Esophagus muscularis mucosa (tissue), 4 donors: Measurements from ENCODE around the gene JPH2. TPM values are rescaled to one million over a fixed set of nuclear protein-coding genes. Genes with fewer than 3 reads are reported as not detected.
A peak's percentile ranks its signal among the peaks of the same experiment; 100 is the strongest.

ENCODE experiments used
- DNase-seq: peaks from one replicate; pipeline ENCODE4 v3.0.0-alpha.2; 2017; ENCODE audit errors: extremely low spot score
- H3K27ac ChIP-seq, 4 donors: fragments of 200-600 bp; sonication (generic); replicated peaks in 1 of 4; 1 replicate in 3 of 4; 2 replicates in 1 of 4; pipeline ENCODE4 v1.5.1; 2016 to 2019; ENCODE audit warnings: mild to moderate bottlenecking in 1 of 4
- H3K27me3 ChIP-seq, 4 donors: fragments of 200-600 bp; sonication (generic); one replicate each; pipeline versions ENCODE4 v1.5.1 to v1.6.0; 2016 to 2019
- H3K36me3 ChIP-seq, 4 donors: fragments of 200-600 bp; sonication (generic); one replicate each; pipeline ENCODE4 v1.5.1; 2016 to 2019
- H3K4me1 ChIP-seq, 4 donors: fragments of 200-600 bp; sonication (generic); one replicate each; pipeline ENCODE4 v1.5.1; 2016 to 2019
- H3K4me3 ChIP-seq, 4 donors: fragments of 200-600 bp; sonication (generic); 1 replicate in 2 of 4; 2 replicates in 2 of 4; pipeline ENCODE4 v1.5.1; 2016 to 2019; ENCODE audit warnings: mild to moderate bottlenecking in 4 of 4, moderate library complexity in 1 of 4
- H3K9me3 ChIP-seq, 4 donors: fragments of 200-600 bp; sonication (generic); 1 replicate in 3 of 4; 2 replicates in 1 of 4; pipeline ENCODE4 v1.5.1; 2016 to 2019
- CTCF ChIP-seq, 3 experiments: fragments of 200-600 bp in 2 of 3; fragments of 450-650 bp in 1 of 3; sonication (generic) in 2 of 3; IDR thresholded peaks; one replicate each; pipeline ENCODE4 v1.5.1; 2017 to 2019; ENCODE audit warnings: antibody characterized with exemption in 3 of 3, mild to moderate bottlenecking in 2 of 3, moderate library complexity in 1 of 3
- EP300 ChIP-seq: sonication (generic); formaldehyde crosslinking; IDR thresholded peaks from one replicate; pipeline ENCODE4 v1.6.1; 2017; ENCODE audit warnings: antibody characterized with exemption
- POLR2A ChIP-seq: fragments of 450-650 bp; IDR thresholded peaks from one replicate; pipeline ENCODE4 v1.6.1; 2017; ENCODE audit warnings: antibody characterized with exemption, moderate library complexity, mild to moderate bottlenecking, low read depth
- POLR2AphosphoS5 ChIP-seq, 2 donors: sonication (generic); formaldehyde crosslinking; IDR thresholded peaks; one replicate each; pipeline ENCODE4 v1.6.1; 2017; ENCODE audit warnings: antibody characterized with exemption in 2 of 2
- WGBS: methylation state at CpG from one replicate; pipeline ENCODE4 v1.1.5; 2018; 5-methylcytosine and 5-hydroxymethylcytosine counted together
- intact Hi-C: fragments of 100-400 bp; cut with DNase I; formaldehyde crosslinking; loops from one replicate; pipeline ENCODE4 v1.15.1; 2023
- total RNA-seq, 4 donors: library from RNA; depleted of rRNA; stranded (reverse); fragments of >200 nt; gene quantifications; one replicate each; pipeline versions ENCODE4 v1.1.0 to v1.2.1, GENCODE V29; 2016

Gene JPH2
- total RNA-seq, 4 donors from 2014 or later: 187 to 441 (median 295) TPM

DNA sequence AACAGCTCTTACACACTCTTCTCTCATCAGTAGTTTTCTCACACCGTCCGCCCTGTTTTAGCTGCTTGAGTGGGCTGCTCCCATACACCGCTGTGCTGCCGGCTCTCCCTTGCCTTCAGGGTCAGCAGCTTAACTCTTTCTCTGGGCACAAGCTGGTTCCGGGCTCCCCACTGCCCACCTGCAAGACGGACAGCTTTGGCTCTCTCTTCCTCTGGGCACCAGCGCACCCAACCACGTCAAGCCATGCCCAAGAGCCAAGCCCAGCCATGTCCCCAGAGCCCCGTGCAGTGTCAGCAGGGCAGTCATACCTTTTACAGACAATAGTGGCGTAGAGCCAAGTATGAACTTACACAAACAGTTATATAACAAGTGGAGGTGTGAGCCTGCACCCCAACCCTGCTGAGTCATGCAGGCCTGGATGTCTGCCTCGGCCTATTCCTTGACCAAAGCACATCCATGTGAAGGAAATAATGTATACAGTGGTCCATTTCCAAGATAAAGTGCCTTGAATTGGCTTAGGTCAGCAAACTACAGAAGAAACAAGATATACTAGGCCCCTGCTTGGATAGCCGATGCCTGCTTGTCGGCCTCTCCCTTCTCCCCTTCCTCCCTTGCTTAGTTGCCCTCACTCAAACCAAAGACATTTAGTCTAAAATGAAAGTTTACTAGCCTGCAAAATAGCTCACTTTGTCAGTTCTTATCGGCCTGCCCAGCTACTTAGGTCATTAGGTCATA is 89.3 kb downstream of the JPH2 start:
- Histone ChIP-seq H3K4me3 (no peak overlapping the region), H3K27me3 (no peaks in the 10 kb centered on the region), H3K27ac (peak overlapping the region in 1 of 4 donors; percentile 53), H3K4me1 (peaks cover 0 to 20% (median 14%) of the 10 kb centered on the region in 4 donors), H3K9me3 (peaks cover 0 to 11% (median 1%) of the 10 kb centered on the region in 4 donors), H3K36me3 (no peaks in the 10 kb centered on the region)
- 63% methylated on average over 14 of the region's 14 CpGs for WGBS
- no peak for DNase-seq
- TF ChIP-seq EP300 (no peak), CTCF (IDR thresholded peaks at IDR 0.05) (no peak), POLR2A (no peak), POLR2AphosphoS5 (IDR thresholded peaks at IDR 0.05) (peak; percentile 51 to 56)
- intact Hi-C loops: no loop called here

GRCh38 chr20:44095831-44096230 is 91.2 kb downstream of the JPH2 start:
- TF ChIP-seq EP300 (no peak), POLR2A (no peak), CTCF (IDR thresholded peaks at IDR 0.05) (no peak), POLR2AphosphoS5 (IDR thresholded peaks at IDR 0.05) (no peak)
- H3K4me3 ChIP-seq: no peak overlapping the region
- intact Hi-C loops: no loop called here
- peaks cover 0 to 31% (median 21%) of the 10 kb centered on the region in 4 donors for H3K4me1 ChIP-seq
- H3K9me3 ChIP-seq: no peaks in the 10 kb centered on the region
- WGBS: 52% methylated on average over 7 of the region's 7 CpGs
- no peak for DNase-seq
- H3K27me3 ChIP-seq: no peaks in the 10 kb centered on the region
- H3K27ac ChIP-seq: no peak overlapping the region
- H3K36me3 ChIP-seq: no peaks in the 10 kb centered on the region

DNA sequence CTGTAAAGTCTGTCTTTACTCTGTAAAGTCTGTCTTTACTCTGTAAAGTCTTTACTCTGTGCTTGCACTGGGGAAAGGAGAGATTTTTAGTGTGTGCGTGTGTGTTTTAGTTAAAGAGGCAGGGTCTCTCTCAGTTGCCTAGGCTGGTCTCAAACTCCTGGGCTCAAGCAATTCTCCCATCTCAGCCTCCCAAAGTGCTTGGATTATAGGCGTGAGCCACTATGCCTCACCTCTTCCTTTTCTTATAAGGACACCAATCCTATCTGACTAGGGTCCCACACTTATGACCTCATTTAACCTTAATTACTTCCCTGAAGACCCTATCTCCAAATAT is 93.8 kb downstream of the JPH2 start:
- no peak for DNase-seq
- 89% methylated on average over 2 of the region's 2 CpGs for WGBS
- H3K4me1 ChIP-seq: peaks cover 0 to 38% (median 23%) of the 10 kb centered on the region in 4 donors
- TF ChIP-seq CTCF (IDR thresholded peaks at IDR 0.05): peak in 2 of 3 experiments; percentile 2 to 6
- TF ChIP-seq POLR2A: no peak
- intact Hi-C loops: no loop called here
- no peaks in the 10 kb centered on the region for H3K9me3 ChIP-seq
- H3K4me3 ChIP-seq: no peak overlapping the region
- no peaks in the 10 kb centered on the region for H3K36me3 ChIP-seq
- no peaks in the 10 kb centered on the region for H3K27me3 ChIP-seq
- H3K27ac ChIP-seq: no peak overlapping the region

DNA sequence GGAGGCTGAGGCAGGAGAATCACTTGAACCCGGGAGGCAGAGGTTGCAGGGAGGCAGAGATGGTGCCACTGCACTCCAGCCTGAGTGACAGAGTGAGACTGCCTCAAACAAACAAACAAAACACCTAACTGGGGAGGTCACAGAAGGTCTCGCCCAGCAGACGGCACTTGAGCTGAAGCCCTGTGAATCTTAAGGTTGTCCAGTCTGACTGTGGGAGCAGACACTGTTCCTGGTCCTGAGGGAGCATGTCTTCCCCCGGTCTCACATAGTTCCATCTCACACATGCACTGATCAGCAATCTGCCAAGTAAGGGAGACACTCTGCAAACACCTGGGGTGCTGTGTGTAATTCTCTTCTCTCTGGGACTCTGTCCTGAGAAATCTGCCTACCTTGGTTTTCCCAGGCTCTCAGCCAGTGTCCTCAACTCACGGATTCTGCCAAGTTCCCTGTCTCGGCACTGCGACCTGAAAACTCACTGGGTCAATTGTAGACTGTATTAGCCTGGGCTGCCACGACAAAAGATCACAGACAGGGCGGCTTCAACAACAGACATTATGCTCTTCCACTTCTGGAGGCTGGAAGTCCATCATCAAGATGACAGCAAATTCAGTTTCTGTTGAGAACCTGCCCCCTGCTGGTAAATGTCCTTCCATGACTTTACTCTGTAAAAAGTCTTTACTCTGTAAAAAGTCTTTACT is 94.3 kb downstream of the JPH2 start:
- H3K36me3 ChIP-seq: no peaks in the 10 kb centered on the region
- 51% methylated on average over 8 of the region's 9 CpGs for WGBS
- DNase-seq: no peak
- intact Hi-C loops: no loop called here
- H3K4me3 ChIP-seq: no peak overlapping the region
- H3K27ac ChIP-seq: no peak overlapping the region
- TF ChIP-seq POLR2AphosphoS5 (IDR thresholded peaks at IDR 0.05) (no peak), POLR2A (no peak), CTCF (IDR thresholded peaks at IDR 0.05) (peak; percentile 25 to 49 (median 37)), EP300 (no peak)
- no peaks in the 10 kb centered on the region for H3K9me3 ChIP-seq
- peaks cover 0 to 38% (median 21%) of the 10 kb centered on the region in 4 donors for H3K4me1 ChIP-seq
- no peaks in the 10 kb centered on the region for H3K27me3 ChIP-seq
